Large intestine (tissue), 3 donors: Measurements from ENCODE around the gene WT1. TPM values are rescaled to one million over a fixed set of nuclear protein-coding genes. Genes with fewer than 3 reads are reported as not detected.

Experiments
- DNase-seq, 2 donors: peaks; one replicate each; pipeline versions ENCODE4 v3.0.0 to v3.0.0-alpha.2; 2013
- H3K27ac ChIP-seq: one replicate; pipeline ENCODE4 v1.5.1; 2013; ENCODE audit warnings: low read length
- H3K27me3 ChIP-seq: 2 replicates; pipeline ENCODE4 v1.6.1; 2013; ENCODE audit warnings: low read length; ENCODE audit not compliant: control insufficient read depth, insufficient read depth
- H3K36me3 ChIP-seq: 2 replicates; pipeline ENCODE4 v1.6.1; 2013; ENCODE audit warnings: low read length; ENCODE audit not compliant: control insufficient read depth, insufficient read depth
- H3K4me1 ChIP-seq: one replicate; pipeline ENCODE4 v1.6.1; 2013; ENCODE audit warnings: low read length; ENCODE audit not compliant: control insufficient read depth, insufficient read depth
- H3K4me3 ChIP-seq: one replicate; pipeline ENCODE4 v1.5.1; 2013; ENCODE audit warnings: low read length
- H3K9me3 ChIP-seq: one replicate; pipeline ENCODE4 v1.6.1; 2013; ENCODE audit warnings: mild to moderate bottlenecking, low read depth, low read length, moderate library complexity; ENCODE audit not compliant: control insufficient read depth
- WGBS: methylation state at CpG from one replicate; pipeline ENCODE4 v1.1.5; 2013; ENCODE audit warnings: low lambda C conversion rate; ENCODE audit not compliant: insufficient coverage; 5-methylcytosine and 5-hydroxymethylcytosine counted together
- polyA plus RNA-seq: library from polyadenylated mRNA; unstranded; fragments of 120-200 nt; gene quantifications from one replicate; pipeline ENCODE4 v1.2.1, GENCODE V29; 2013

WT1 gene
- polyA plus RNA-seq, 1 donor, result 4.6 TPM

DNA sequence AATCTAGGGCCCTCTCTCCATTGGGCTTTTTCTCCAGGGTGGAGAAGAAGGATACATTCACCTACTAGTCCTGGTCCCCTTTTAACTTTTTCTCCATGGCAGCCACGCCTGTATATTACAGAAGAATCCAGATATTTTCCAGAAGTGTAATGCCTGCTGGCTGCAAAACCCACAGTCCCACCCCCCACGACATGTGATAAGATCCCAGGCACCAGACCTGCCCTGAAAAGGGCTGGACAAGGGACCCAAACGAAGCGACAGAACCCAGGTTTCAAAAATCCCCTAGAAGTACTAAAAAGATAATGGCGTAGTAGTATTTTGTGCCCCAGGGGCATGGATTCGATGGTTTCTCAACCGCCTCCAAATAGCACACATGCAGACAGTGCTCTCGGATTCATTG is 2.8 kb downstream of the WT1 start:
- Histone ChIP-seq H3K4me1 (no peaks in the 10 kb centered on the region), H3K4me3 (no peak overlapping the region), H3K27me3 (peaks cover 98% of the 10 kb centered on the region), H3K27ac (no peak overlapping the region), H3K36me3 (no peaks in the 10 kb centered on the region), H3K9me3 (peaks cover 17% of the 10 kb centered on the region)
- no peak for DNase-seq
- no CpG with 5 or more reads among the region's 8 CpGs for WGBS

DNA sequence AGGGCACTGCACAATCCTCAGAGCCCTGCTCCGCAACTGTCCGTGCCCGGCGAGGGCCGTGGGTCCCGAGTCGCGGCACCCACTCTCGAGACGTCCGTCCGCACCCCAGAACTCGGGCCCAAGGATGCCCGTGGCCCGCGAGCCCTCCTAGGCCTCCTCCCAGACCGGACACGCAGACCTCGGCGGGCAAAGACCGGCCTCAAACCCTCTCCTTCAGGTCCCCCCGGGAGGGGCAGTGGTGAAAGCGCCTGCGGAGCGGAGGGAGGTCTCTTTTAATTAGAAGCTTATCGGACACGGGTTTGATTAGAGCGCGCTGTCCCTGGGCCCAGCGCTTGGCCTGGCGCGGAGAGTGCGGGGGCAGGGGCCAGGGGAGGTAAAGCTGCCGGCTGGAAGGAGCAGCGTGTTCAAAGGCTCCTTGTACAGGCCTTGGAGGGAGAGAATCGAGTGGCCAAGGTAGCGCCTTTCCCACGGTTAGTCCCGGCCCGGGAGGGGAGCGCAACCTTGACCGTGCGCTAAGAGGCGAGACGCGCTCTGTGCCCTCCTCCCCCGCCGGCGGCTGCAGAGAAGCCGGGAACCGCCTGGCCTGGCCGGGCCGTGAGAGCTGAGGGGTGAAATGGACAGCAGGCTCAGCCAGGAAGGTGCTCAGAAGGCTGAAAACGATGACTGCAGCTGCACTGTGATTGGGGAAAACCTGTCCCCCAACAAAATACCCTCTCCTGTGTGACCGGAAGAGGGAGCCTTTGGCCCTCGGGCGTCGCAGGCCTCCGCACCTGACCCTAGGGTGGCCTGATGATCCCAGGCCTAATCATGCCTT is 4.6 kb downstream of the WT1 start:
- peaks cover 18% of the 10 kb centered on the region for H3K9me3 ChIP-seq
- H3K4me3 ChIP-seq, result no peak overlapping the region
- H3K4me1 ChIP-seq, result peaks cover 2% of the 10 kb centered on the region
- H3K27ac ChIP-seq, result no peak overlapping the region
- no peak for DNase-seq
- peaks cover 98% of the 10 kb centered on the region for H3K27me3 ChIP-seq
- no CpG with 5 or more reads among the region's 59 CpGs for WGBS
- H3K36me3 ChIP-seq, result no peaks in the 10 kb centered on the region

DNA sequence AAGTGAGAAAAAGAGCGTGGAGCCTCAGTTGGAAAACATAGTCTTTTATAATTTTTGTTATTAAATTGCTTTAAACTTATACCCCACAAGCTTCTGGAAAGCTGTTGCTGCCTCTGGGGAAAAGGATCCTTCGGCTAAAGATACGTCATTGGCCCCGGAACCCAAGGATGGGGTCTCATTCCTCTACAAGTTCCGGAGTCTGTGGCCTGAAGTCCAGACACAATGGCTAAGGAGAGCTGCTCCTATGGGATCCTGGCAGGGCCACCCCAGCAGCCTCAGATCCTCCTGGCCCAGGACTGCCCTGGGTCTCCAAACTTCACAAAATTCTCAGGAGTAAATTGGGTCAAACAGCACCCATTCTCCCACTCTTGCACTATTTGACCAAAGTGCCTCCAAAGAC is 5.9 kb downstream of the WT1 start:
- peaks cover 18% of the 10 kb centered on the region for H3K9me3 ChIP-seq
- no peaks in the 10 kb centered on the region for H3K36me3 ChIP-seq
- H3K4me3 ChIP-seq, result no peak overlapping the region
- H3K4me1 ChIP-seq, result peaks cover 2% of the 10 kb centered on the region
- peaks cover 98% of the 10 kb centered on the region for H3K27me3 ChIP-seq
- no CpG with 5 or more reads among the region's 5 CpGs for WGBS
- no peak for DNase-seq
- H3K27ac ChIP-seq, result no peak overlapping the region

DNA sequence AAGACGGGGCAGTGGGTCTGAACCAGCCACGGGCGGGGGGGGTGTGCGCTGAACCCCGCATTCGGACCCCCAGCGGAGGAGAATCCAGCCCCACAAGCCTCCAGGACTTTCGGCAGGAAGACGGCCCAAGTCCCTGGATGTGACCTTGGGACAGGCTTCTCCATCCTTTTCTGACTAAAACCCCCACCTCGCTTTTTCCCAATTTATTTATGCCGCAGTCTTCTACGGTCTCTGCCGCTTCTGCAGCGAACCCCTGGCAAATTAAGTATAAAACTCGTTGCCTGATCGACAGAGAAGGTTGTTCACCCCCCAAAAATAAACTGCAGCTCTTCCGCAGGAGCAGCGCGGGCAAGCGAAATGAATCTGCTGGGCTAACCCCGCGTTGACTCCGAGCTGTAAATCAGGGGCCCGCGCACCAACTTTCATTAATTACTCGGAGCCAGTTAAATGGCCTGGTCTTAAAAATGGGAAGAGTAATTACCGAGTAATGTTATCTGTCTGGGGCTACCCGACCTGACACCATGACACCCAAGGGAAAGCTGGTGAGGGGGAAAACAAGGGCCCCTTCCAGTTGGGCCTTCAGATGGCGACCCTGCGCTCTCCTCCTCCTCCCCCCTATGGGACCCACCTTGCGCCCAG is 6.6 kb downstream of the WT1 start:
- peaks cover 18% of the 10 kb centered on the region for H3K9me3 ChIP-seq
- H3K4me1 ChIP-seq, result peaks cover 2% of the 10 kb centered on the region
- no peaks in the 10 kb centered on the region for H3K36me3 ChIP-seq
- WGBS, result no CpG with 5 or more reads among the region's 31 CpGs
- H3K27me3 ChIP-seq, result peaks cover 97% of the 10 kb centered on the region
- no peak overlapping the region for H3K27ac ChIP-seq
- no peak overlapping the region for H3K4me3 ChIP-seq
- DNase-seq, result no peak

DNA sequence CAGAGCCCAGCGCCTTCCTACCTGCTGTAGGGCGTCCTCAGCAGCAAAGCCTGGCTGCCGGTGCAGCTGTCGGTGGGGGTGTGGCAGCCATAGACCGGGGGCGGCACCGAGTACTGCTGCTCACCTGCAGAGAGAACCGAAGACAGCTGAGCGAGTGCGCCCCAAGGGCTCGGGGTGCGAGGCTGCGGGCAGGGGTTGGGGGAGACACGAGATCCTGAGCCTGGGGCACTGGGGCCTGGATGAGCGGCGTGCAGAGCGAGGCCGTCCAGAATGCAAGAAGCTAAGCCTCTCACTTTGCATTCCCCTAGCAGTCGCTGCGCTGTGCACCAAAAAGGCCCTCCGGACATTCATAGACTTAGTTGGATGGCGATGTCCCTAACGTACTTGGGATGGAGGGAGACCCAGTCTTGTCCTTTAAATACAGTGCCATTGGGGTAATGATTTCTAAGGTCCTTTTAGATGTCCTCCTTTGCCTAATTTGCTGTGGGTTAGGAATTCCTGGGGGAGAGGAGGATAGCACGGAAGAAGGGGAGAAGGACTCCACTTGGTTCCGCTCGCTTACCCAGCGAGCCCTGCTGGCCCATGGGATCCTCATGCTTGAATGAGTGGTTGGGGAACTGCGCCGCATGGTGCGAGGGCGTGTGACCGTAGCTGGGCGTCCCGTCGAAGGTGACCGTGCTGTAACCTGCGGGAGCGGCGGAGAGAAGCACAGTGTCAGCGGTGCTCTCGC is 7.2 kb downstream of the WT1 start:
- Histone ChIP-seq H3K9me3 (peaks cover 18% of the 10 kb centered on the region), H3K27me3 (peaks cover 97% of the 10 kb centered on the region)

DNA sequence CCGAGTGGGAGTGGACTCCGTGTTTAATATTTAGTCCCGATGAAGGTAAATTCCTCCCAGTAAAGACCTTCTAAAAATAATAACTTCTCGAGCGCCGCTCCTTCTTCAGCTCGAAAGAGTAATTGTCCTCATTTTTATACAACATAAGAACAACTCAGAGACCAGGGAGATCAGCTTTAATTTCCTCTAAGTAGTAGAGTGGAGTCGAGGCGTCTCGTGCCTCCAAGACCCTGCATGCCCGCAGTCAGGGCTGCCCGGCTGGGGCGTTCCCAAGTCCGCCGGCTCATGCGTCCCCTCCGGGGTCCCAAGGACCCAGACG is 7.8 kb downstream of the WT1 start:
- WGBS, result no CpG with 5 or more reads among the region's 18 CpGs
- no peak overlapping the region for H3K27ac ChIP-seq

More for the DNA sequence above, 7.2 kb downstream of the WT1 start:
- no peaks in the 10 kb centered on the region for H3K36me3 ChIP-seq
- no CpG with 5 or more reads among the region's 41 CpGs for WGBS
- H3K4me3 ChIP-seq, result no peak overlapping the region
- no peak for DNase-seq
- H3K4me1 ChIP-seq, result peaks cover 2% of the 10 kb centered on the region
- no peak overlapping the region for H3K27ac ChIP-seq

DNA sequence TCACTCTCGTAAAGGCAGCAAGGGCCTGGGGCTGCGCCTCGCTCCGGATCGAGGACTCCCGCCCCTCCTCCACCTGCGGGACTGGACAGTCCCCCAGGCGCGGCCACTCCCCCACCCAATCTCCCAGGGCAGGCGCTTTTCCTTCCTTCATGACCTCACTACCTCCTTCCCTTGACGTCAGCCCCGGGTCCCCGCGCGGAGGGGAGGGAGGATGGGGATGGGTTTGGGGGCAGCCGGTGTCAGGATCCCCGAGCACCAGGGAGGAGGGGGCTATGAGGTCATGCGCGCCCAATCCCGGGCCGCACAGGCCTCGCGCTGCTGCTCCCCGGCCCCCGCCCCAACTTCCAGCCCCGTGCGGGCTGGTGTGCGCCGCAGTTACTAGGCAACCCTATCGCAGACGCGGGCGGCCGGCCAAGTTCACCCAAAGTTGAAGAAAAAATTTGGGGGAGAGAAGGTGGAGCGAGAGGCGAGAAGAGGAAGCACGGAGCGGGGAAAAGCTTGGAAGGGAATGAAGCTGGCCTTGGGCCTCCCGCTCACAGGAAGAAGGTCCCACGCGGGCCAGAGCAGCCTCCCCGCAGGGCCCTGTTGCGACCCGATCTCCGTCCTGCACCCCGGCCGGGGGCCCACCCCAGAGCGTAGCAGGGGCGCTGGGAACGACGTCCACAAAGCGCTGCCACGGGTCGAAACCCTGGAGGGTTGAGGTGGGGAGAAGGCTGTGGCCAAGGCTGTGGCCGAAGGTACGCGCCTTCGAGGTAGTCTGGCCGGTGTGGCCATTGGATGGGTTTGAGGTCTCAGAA is 8.3 kb downstream of the WT1 start:
- Histone ChIP-seq H3K4me3 (no peak overlapping the region), H3K36me3 (no peaks in the 10 kb centered on the region), H3K9me3 (peaks cover 18% of the 10 kb centered on the region), H3K4me1 (peaks cover 2% of the 10 kb centered on the region), H3K27me3 (peaks cover 92% of the 10 kb centered on the region), H3K27ac (no peak overlapping the region)
- peak; percentile 26 to 31 for DNase-seq
- WGBS, result no CpG with 5 or more reads among the region's 59 CpGs

More for the DNA sequence above, 7.8 kb downstream of the WT1 start:
- Histone ChIP-seq H3K27me3 (peaks cover 95% of the 10 kb centered on the region), H3K9me3 (peaks cover 18% of the 10 kb centered on the region), H3K36me3 (no peaks in the 10 kb centered on the region), H3K4me1 (peaks cover 2% of the 10 kb centered on the region), H3K4me3 (no peak overlapping the region)
- no peak for DNase-seq

DNA sequence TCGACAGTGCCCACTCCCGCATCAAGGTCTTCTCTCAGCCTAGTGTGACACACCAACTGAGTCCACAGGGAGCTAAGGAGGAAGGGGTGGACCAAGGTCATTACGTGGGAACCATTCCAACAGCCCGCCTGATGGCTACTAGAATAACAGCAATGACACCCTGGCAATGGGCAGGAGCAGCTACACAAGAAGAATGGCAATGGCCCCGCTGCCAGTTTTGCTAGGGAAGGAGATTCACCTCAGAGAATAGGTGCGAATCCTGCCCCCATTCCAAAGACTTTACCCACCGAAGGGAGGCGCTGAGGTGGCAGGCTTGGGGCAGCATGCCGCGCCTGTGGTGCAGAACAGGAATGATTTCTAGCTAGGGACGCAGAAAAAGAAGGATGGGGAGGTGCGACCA is 9.1 kb downstream of the WT1 start:
- WGBS, result no CpG with 5 or more reads among the region's 12 CpGs
- no peak for DNase-seq
- Histone ChIP-seq H3K27ac (no peak overlapping the region), H3K4me3 (no peak overlapping the region), H3K27me3 (peaks cover 88% of the 10 kb centered on the region), H3K36me3 (no peaks in the 10 kb centered on the region), H3K4me1 (peaks cover 2% of the 10 kb centered on the region), H3K9me3 (peaks cover 13% of the 10 kb centered on the region)

DNA sequence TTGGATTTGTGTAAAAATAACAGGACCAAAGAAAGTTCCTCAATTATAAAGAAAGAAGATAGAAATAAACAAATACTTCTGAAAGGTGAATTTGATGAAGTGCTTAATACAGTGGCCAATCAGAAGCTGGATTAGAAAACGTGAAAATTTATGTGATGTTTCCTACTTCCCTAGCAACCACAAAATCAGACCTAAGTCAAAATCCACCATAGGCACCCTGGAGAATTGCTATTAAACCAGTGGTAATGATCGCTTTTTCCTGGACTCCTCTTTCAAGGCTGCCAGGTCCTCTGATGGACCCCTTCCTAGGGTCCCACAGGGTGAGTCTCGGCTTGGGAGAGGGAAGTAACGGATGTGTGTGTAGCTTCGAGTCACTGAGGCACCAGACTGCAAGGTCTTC is 9.6 kb downstream of the WT1 start:
- Histone ChIP-seq H3K36me3 (no peaks in the 10 kb centered on the region), H3K27ac (no peak overlapping the region), H3K4me3 (no peak overlapping the region), H3K4me1 (peaks cover 2% of the 10 kb centered on the region), H3K27me3 (peaks cover 88% of the 10 kb centered on the region), H3K9me3 (peaks cover 8% of the 10 kb centered on the region)
- no peak for DNase-seq
- WGBS, result no CpG with 5 or more reads among the region's 5 CpGs

DNA sequence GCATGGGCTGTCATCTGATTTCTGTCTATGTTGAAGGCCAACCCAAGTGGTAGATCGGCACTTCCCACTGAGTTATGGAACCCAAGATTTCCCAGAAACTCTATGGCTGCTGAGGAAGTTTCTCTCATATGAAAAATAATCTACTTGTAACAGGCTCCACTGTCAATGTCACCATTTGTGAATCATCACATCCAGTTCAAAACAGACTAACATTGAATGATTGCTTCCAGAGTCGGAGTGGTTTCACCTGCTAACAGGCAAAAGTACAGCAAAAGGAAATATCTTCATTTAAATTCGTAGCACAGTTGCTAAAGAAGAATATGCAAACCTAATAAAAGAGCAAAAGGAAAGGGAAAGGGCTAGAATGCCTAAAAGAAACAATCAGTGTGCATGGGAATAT is 12.8 kb downstream of the WT1 start:
- peaks cover 64% of the 10 kb centered on the region for H3K27me3 ChIP-seq
- no peak overlapping the region for H3K4me3 ChIP-seq
- H3K27ac ChIP-seq, result no peak overlapping the region
- no peak for DNase-seq
- 100% methylated on average over 1 of the region's 3 CpGs for WGBS
- no peaks in the 10 kb centered on the region for H3K36me3 ChIP-seq
- peaks cover 3% of the 10 kb centered on the region for H3K9me3 ChIP-seq
- peaks cover 2% of the 10 kb centered on the region for H3K4me1 ChIP-seq
